ENCODE measurements around the gene LRRC56.

GRCh38 chr11:567629-568292 lies 30.4 kb downstream of the LRRC56 start:
- TF ChIP-seq, protein P1, sequence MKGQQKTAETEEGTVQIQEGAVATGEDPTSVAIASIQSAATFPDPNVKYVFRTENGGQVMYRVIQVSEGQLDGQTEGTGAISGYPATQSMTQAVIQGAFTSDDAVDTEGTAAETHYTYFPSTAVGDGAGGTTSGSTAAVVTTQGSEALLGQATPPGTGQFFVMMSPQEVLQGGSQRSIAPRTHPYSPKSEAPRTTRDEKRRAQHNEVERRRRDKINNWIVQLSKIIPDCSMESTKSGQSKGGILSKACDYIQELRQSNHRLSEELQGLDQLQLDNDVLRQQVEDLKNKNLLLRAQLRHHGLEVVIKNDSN (CRISPR knock-in tag; IDR thresholded peaks at IDR 0.05) = no peak
- TF ChIP-seq, protein P2, sequence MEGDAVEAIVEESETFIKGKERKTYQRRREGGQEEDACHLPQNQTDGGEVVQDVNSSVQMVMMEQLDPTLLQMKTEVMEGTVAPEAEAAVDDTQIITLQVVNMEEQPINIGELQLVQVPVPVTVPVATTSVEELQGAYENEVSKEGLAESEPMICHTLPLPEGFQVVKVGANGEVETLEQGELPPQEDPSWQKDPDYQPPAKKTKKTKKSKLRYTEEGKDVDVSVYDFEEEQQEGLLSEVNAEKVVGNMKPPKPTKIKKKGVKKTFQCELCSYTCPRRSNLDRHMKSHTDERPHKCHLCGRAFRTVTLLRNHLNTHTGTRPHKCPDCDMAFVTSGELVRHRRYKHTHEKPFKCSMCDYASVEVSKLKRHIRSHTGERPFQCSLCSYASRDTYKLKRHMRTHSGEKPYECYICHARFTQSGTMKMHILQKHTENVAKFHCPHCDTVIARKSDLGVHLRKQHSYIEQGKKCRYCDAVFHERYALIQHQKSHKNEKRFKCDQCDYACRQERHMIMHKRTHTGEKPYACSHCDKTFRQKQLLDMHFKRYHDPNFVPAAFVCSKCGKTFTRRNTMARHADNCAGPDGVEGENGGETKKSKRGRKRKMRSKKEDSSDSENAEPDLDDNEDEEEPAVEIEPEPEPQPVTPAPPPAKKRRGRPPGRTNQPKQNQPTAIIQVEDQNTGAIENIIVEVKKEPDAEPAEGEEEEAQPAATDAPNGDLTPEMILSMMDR (IDR thresholded peaks at IDR 0.05) = no peak
- TF ChIP-seq TCF7 (CRISPR knock-in tag; IDR thresholded peaks at IDR 0.05; ENCODE audit: low read depth) (no peak), AR (CRISPR knock-in tag; IDR thresholded peaks at IDR 0.05) (no peak), GTF2I (CRISPR knock-in tag; conservative IDR thresholded peaks at IDR 0.05) (no peak), IRF2 (CRISPR knock-in tag; IDR thresholded peaks at IDR 0.05; ENCODE audit: borderline replicate concordance, low read depth) (no peak)
- TF ChIP-seq, protein P3, sequence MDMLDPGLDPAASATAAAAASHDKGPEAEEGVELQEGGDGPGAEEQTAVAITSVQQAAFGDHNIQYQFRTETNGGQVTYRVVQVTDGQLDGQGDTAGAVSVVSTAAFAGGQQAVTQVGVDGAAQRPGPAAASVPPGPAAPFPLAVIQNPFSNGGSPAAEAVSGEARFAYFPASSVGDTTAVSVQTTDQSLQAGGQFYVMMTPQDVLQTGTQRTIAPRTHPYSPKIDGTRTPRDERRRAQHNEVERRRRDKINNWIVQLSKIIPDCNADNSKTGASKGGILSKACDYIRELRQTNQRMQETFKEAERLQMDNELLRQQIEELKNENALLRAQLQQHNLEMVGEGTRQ (CRISPR knock-in tag; IDR thresholded peaks at IDR 0.05) = no peak
- TF ChIP-seq, protein P4, sequence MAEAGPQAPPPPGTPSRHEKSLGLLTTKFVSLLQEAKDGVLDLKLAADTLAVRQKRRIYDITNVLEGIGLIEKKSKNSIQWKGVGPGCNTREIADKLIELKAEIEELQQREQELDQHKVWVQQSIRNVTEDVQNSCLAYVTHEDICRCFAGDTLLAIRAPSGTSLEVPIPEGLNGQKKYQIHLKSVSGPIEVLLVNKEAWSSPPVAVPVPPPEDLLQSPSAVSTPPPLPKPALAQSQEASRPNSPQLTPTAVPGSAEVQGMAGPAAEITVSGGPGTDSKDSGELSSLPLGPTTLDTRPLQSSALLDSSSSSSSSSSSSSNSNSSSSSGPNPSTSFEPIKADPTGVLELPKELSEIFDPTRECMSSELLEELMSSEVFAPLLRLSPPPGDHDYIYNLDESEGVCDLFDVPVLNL (CRISPR knock-in tag; IDR thresholded peaks at IDR 0.05; ENCODE audit: borderline replicate concordance, low read depth) = no peak
